Inflammatory macrophage treated with lipopolysaccharide for 1 hour (primary cell): ENCODE results near the gene NODAL.

Experiments used
- DNase-seq, 2 donors: peaks; one replicate each; pipeline ENCODE4 v3.0.0-alpha.2; 2020 to 2022

Gene NODAL

GRCh38 chr10:70462349-70462984 is 21.0 kb upstream of the NODAL start:
- no peak for DNase-seq

GRCh38 chr10:70461397-70462348 is 20.2 kb upstream of the NODAL start:
- DNase-seq = peak; percentile 27 to 45

- no peak for DNase-seq
Observed at GRCh38 chr10:70459774-70460490, 18.5 kb upstream of the NODAL start.

GRCh38 chr10:70459061-70459773 is 17.7 kb upstream of the NODAL start:
- DNase-seq = no peak

- peak; percentile 62 to 73 for DNase-seq
Observed at GRCh38 chr10:70458329-70459060, 17.0 kb upstream of the NODAL start.

GRCh38 chr10:70457759-70458305 is 16.4 kb upstream of the NODAL start:
- DNase-seq = peak; percentile 66 to 70

- peak in 1 of 2 donors; percentile 59 for DNase-seq
Observed at GRCh38 chr10:70456164-70456563, 14.7 kb upstream of the NODAL start.

GRCh38 chr10:70455213-70455630 is 13.7 kb upstream of the NODAL start:
- DNase-seq = no peak

- no peak for DNase-seq
Observed at GRCh38 chr10:70448236-70448635, 6.8 kb upstream of the NODAL start.

- no peak for DNase-seq
Observed at GRCh38 chr10:70445718-70446657, 4.5 kb upstream of the NODAL start.

GRCh38 chr10:70444744-70445143 is 3.3 kb upstream of the NODAL start:
- no peak for DNase-seq

GRCh38 chr10:70442332-70442988 is 979 bp upstream of the NODAL start:
- DNase-seq = no peak

- DNase-seq = no peak
Observed at GRCh38 chr10:70441895-70442309, 421 bp upstream of the NODAL start.

- no peak for DNase-seq
Observed at GRCh38 chr10:70440296-70441160, 953 bp downstream of the NODAL start.

- DNase-seq = no peak
Observed at GRCh38 chr10:70437721-70438120, 3.8 kb downstream of the NODAL start.

- no peak for DNase-seq
Observed at GRCh38 chr10:70435241-70436085, 6.0 kb downstream of the NODAL start.

GRCh38 chr10:70433581-70434280 is 7.8 kb downstream of the NODAL start:
- no peak for DNase-seq
